ENCODE data around the gene KRTAP10-6.
"Not testable (repeated sequence)": the region's sequence is repeated elsewhere in the genome, so short reads cannot be mapped to it uniquely, and the experiment has no call there.

The KRTAP10-6 gene

GRCh38 chr21:44616591-44616926 is 24.3 kb upstream of the KRTAP10-6 start:
- DNase-seq: no peak

GRCh38 chr21:44615911-44616590 is 23.7 kb upstream of the KRTAP10-6 start:
- DNase-seq: no peak

GRCh38 chr21:44615466-44615865 is 23.2 kb upstream of the KRTAP10-6 start:
- DNase-seq: no peak

GRCh38 chr21:44614961-44615391 is 22.7 kb upstream of the KRTAP10-6 start:
- no peak for DNase-seq

GRCh38 chr21:44614161-44614631 is 21.9 kb upstream of the KRTAP10-6 start:
- DNase-seq: no peak

GRCh38 chr21:44613386-44614155 is 21.3 kb upstream of the KRTAP10-6 start:
- no peak for DNase-seq

- no peak for DNase-seq
These were observed 20.4 kb upstream of the KRTAP10-6 start for GRCh38 chr21:44612669-44613229.

GRCh38 chr21:44612029-44612486 is 19.8 kb upstream of the KRTAP10-6 start, which contains the start of gene KRTAP10-8:
Gene KRTAP10-8 (plus strand): TSS chr21:44612079. CDS start chr21:44612101, 22 bp downstream.
- no peak for DNase-seq

GRCh38 chr21:44611551-44611950 is 19.2 kb upstream of the KRTAP10-6 start:
- DNase-seq: no peak

- not testable (repeated sequence) for DNase-seq
These were observed 18.0 kb upstream of the KRTAP10-6 start for GRCh38 chr21:44610157-44610843.

GRCh38 chr21:44609193-44609592 is 16.9 kb upstream of the KRTAP10-6 start:
- DNase-seq: no peak

- DNase-seq: no peak
These were observed 14.2 kb upstream of the KRTAP10-6 start for GRCh38 chr21:44606495-44606894.

GRCh38 chr21:44603911-44604310 is 11.6 kb upstream of the KRTAP10-6 start:
- no peak for DNase-seq

GRCh38 chr21:44603109-44603875 is 11.0 kb upstream of the KRTAP10-6 start:
- DNase-seq: no peak

- no peak for DNase-seq
These were observed 10.2 kb upstream of the KRTAP10-6 start for GRCh38 chr21:44602463-44602850.

GRCh38 chr21:44601596-44602462 is 9.5 kb upstream of the KRTAP10-6 start:
- no peak for DNase-seq

- not testable (repeated sequence) for DNase-seq
These were observed 8.8 kb upstream of the KRTAP10-6 start for GRCh38 chr21:44601091-44601490.

- not testable (repeated sequence) for DNase-seq
These were observed 8.0 kb upstream of the KRTAP10-6 start, which contains the start of gene KRTAP10-7 for GRCh38 chr21:44600118-44600978. Gene KRTAP10-7 (plus strand): TSS chr21:44600597. CDS start chr21:44600622, 25 bp downstream.

- DNase-seq: no peak
These were observed 7.1 kb upstream of the KRTAP10-6 start for GRCh38 chr21:44599264-44600029.

All from midbrain (tissue), 1 donor.